SK-N-SH (cell line): Measurements from ENCODE around the gene GALR2.

ENCODE experiments used
- CTCF ChIP-seq: fragments of 200-600 bp; sonication (generic); IDR thresholded peaks from 2 replicates; pipeline ENCODE4 v1.6.1; 2017; ENCODE audit warnings: antibody characterized with exemption, mild to moderate bottlenecking, moderate library complexity
- EZH2phosphoT487 ChIP-seq: fragments of 200-600 bp; sonication (generic); IDR thresholded peaks from 2 replicates; pipeline ENCODE4 v1.6.1; 2017; ENCODE audit warnings: low read depth, mixed run types, mild to moderate bottlenecking, antibody characterized with exemption, moderate library complexity, borderline replicate concordance
- GABPA ChIP-seq: IDR thresholded peaks from 2 replicates; pipeline ENCODE4 v1.4.0; 2012; ENCODE audit warnings: low read depth, mild to moderate bottlenecking
- JUND ChIP-seq: IDR thresholded peaks from 2 replicates; pipeline ENCODE4 v1.4.0; 2012
- NFIC ChIP-seq: IDR thresholded peaks from 2 replicates; pipeline ENCODE4 v1.4.0; 2012; ENCODE audit warnings: borderline replicate concordance
- NRF1 ChIP-seq: IDR thresholded peaks from 2 replicates; pipeline ENCODE4 v1.6.1; 2012; ENCODE audit warnings: low read depth, mild to moderate bottlenecking, low read length
- RAD21 ChIP-seq: IDR thresholded peaks from 2 replicates; pipeline ENCODE4 v1.6.1; 2012; ENCODE audit warnings: mild to moderate bottlenecking, low read length
- TAF1 ChIP-seq: IDR thresholded peaks from 2 replicates; pipeline ENCODE4 v1.6.1; 2012; ENCODE audit warnings: low read depth, mild to moderate bottlenecking, low read length, moderate library complexity, borderline replicate concordance
- YY1 ChIP-seq: IDR thresholded peaks from 2 replicates; pipeline ENCODE4 v1.4.0; 2012; ENCODE audit warnings: low read depth, mild to moderate bottlenecking
- ZBTB33 ChIP-seq: IDR thresholded peaks from 2 replicates; pipeline ENCODE4 v1.4.0; 2012; ENCODE audit warnings: low read depth, borderline replicate concordance
- TF ChIP-seq, protein P1 (sequence below): IDR thresholded peaks from 2 replicates; pipeline ENCODE4 v1.6.1; 2012; ENCODE audit warnings: mild to moderate bottlenecking, low read depth, low read length, moderate library complexity
- TF ChIP-seq, protein P2 (sequence below): fragments of 150-350 bp; IDR thresholded peaks from 2 replicates; pipeline ENCODE4 v1.6.1; 2017; ENCODE audit warnings: antibody characterized with exemption, low read length, low read depth, borderline replicate concordance
- TF ChIP-seq, protein P3 (sequence below): IDR thresholded peaks from 2 replicates; pipeline ENCODE4 v1.4.0; 2012; ENCODE audit warnings: low read depth, borderline replicate concordance

DNA sequence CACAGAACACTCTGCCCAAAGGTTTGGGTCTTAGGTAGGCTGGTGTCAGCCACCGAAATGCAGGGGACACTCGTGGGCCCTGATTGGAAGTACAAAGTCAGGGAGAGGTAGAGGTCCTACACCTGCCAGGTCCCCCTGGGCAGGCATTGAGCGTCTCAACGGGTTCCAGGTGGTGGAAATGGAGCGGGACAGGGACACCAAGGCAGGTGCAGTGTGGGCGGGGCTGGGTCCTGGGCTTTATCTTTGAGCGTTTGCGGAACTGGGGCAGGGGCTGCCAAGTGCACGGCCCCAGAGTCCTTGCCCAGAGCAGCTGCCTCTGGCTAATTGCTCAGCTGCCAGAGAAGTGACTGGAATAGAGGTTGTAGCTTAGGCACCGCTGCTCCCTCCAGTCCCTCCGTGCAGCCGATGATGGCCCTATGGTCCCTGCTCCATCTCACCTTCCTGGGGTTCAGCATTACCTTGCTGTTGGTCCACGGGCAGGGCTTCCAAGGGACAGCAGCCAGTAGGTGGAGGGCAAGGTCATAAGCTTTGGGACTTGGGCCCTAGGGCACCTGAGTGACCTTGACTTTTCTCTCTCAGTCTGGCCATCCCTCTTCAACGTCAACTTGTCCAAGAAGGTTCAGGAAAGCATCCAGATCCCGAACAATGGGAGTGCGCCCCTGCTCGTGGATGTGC, 4.4 kb downstream of the GALR2 start, which contains the start of gene ZACN:
- TF ChIP-seq YY1 (no peak), CTCF (no peak), EZH2phosphoT487 (no peak), NRF1 (no peak), NFIC (no peak), RAD21 (no peak), TAF1 (no peak), JUND (no peak), GABPA (no peak), ZBTB33 (no peak)
- TF ChIP-seq, protein P1, sequence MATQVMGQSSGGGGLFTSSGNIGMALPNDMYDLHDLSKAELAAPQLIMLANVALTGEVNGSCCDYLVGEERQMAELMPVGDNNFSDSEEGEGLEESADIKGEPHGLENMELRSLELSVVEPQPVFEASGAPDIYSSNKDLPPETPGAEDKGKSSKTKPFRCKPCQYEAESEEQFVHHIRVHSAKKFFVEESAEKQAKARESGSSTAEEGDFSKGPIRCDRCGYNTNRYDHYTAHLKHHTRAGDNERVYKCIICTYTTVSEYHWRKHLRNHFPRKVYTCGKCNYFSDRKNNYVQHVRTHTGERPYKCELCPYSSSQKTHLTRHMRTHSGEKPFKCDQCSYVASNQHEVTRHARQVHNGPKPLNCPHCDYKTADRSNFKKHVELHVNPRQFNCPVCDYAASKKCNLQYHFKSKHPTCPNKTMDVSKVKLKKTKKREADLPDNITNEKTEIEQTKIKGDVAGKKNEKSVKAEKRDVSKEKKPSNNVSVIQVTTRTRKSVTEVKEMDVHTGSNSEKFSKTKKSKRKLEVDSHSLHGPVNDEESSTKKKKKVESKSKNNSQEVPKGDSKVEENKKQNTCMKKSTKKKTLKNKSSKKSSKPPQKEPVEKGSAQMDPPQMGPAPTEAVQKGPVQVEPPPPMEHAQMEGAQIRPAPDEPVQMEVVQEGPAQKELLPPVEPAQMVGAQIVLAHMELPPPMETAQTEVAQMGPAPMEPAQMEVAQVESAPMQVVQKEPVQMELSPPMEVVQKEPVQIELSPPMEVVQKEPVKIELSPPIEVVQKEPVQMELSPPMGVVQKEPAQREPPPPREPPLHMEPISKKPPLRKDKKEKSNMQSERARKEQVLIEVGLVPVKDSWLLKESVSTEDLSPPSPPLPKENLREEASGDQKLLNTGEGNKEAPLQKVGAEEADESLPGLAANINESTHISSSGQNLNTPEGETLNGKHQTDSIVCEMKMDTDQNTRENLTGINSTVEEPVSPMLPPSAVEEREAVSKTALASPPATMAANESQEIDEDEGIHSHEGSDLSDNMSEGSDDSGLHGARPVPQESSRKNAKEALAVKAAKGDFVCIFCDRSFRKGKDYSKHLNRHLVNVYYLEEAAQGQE: no peak
- TF ChIP-seq, protein P2, sequence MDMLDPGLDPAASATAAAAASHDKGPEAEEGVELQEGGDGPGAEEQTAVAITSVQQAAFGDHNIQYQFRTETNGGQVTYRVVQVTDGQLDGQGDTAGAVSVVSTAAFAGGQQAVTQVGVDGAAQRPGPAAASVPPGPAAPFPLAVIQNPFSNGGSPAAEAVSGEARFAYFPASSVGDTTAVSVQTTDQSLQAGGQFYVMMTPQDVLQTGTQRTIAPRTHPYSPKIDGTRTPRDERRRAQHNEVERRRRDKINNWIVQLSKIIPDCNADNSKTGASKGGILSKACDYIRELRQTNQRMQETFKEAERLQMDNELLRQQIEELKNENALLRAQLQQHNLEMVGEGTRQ: no peak
- TF ChIP-seq, protein P3, sequence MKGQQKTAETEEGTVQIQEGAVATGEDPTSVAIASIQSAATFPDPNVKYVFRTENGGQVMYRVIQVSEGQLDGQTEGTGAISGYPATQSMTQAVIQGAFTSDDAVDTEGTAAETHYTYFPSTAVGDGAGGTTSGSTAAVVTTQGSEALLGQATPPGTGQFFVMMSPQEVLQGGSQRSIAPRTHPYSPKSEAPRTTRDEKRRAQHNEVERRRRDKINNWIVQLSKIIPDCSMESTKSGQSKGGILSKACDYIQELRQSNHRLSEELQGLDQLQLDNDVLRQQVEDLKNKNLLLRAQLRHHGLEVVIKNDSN: no peak
